GM12865 (cell line): ENCODE results near the gene PRR20G.

Experiments
- DNase-seq: peaks from one replicate; pipeline ENCODE4 v3.0.0; 2010; ENCODE audit warnings: low read depth
- H3K4me3 ChIP-seq: 2 replicates; pipeline ENCODE4 v1.5.1; 2011; ENCODE audit warnings: mild to moderate bottlenecking, low read depth, low read length, control low read depth
- TF ChIP-seq, protein P1 (sequence below): IDR thresholded peaks from 2 replicates; pipeline ENCODE4 v1.5.1; 2011; ENCODE audit warnings: low read length, control low read depth, low read depth, inconsistent platforms; ENCODE audit not compliant: insufficient read depth; ENCODE audit errors: missing control alignments

The PRR20G gene

GRCh38 chr3:127264292-127264691 lies 23.6 kb downstream of the PRR20G start:
- TF ChIP-seq, protein P1, sequence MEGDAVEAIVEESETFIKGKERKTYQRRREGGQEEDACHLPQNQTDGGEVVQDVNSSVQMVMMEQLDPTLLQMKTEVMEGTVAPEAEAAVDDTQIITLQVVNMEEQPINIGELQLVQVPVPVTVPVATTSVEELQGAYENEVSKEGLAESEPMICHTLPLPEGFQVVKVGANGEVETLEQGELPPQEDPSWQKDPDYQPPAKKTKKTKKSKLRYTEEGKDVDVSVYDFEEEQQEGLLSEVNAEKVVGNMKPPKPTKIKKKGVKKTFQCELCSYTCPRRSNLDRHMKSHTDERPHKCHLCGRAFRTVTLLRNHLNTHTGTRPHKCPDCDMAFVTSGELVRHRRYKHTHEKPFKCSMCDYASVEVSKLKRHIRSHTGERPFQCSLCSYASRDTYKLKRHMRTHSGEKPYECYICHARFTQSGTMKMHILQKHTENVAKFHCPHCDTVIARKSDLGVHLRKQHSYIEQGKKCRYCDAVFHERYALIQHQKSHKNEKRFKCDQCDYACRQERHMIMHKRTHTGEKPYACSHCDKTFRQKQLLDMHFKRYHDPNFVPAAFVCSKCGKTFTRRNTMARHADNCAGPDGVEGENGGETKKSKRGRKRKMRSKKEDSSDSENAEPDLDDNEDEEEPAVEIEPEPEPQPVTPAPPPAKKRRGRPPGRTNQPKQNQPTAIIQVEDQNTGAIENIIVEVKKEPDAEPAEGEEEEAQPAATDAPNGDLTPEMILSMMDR: no peak
- DNase-seq: no peak
- no peak overlapping the region for H3K4me3 ChIP-seq

- DNase-seq: no peak
- H3K4me3 ChIP-seq: no peak overlapping the region
- TF ChIP-seq, protein P1: no peak
Measured at GRCh38 chr3:127263586-127264231, 24.1 kb downstream of the PRR20G start.

GRCh38 chr3:127263037-127263436 lies 24.8 kb downstream of the PRR20G start:
- TF ChIP-seq, protein P1: no peak
- H3K4me3 ChIP-seq: no peak overlapping the region
- DNase-seq: no peak

DNA sequence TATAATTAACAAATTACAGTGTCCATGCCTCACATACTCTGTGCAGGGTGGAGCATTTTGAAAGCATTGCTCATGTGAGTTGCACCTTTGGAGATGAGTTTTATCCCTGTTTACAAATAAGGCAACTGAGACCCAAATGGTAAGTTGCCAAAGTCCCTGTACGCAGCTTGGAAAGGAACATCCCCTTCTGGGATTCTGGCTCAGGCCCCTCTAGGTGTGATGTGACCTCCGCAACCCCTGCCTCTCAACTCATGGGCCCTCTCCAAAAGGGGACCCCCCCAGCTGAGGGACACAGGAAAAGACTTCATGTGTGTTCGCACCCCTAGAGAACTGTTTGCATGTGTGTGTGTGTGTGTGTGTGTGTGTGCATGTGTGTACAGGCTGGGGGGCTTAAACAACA lies 25.3 kb downstream of the PRR20G start:
- H3K4me3 ChIP-seq: no peak overlapping the region
- TF ChIP-seq, protein P1: no peak
- DNase-seq: no peak

- H3K4me3 ChIP-seq: no peak overlapping the region
- no peak for DNase-seq
- TF ChIP-seq, protein P1: no peak
Measured at GRCh38 chr3:127261925-127262324, 25.9 kb downstream of the PRR20G start.

DNA sequence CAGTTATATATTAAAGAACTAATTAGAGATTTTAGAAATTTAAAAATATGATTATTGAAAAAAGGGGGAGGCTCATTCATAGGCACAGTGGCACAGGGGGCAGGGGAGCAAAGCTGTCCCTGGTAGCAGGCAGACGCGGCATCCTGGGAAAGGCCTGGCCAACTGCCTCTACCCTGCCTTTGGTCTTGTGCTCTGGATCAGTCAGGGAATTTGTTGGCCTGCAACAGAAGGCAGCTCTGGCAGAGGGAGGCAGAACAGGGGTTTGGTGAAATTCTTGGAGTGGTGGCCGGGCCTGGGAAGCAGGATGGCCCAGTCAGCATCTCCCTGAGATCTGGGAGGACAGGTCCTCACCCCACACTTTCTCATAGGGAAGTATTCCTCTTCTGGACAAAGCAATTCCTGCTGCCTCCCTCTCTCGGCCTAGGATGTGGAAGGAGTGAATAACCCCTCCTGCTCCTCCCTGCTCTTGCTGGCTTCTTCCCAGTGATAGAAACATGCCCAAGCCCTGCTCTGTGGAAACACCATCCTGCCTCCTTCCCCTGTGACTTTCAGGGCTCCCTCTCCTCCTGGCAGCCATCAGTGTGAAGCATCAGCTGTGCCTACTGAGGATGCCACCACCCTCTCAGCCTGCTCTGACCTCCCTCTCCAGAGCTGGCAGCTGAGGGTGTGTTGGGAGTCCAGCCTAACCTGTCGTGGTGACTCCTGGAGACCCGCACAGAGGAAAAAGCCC lies 26.9 kb downstream of the PRR20G start:
- no peak overlapping the region for H3K4me3 ChIP-seq
- no peak for DNase-seq
- TF ChIP-seq, protein P1: no peak

GRCh38 chr3:127260416-127260815 lies 27.4 kb downstream of the PRR20G start:
- H3K4me3 ChIP-seq: no peak overlapping the region
- DNase-seq: no peak
- TF ChIP-seq, protein P1: no peak
